Lung (tissue), 12 donors: ENCODE measurements around the gene DCP1B. TPM values are rescaled to one million over a fixed set of nuclear protein-coding genes. Genes with fewer than 3 reads are reported as not detected.

Experiments
- ATAC-seq: fragments of 200-7000 bp; cut with Tn5 transposase; one replicate; pipeline ENCODE4 v1.9.1; 2020; ENCODE audit warnings: moderate number of reproducible peaks; ENCODE audit not compliant: insufficient read depth, low FRiP score
- DNase-seq, 3 donors: peaks; one replicate each; pipeline ENCODE4 v3.0.0-alpha.2; 2013 to 2017
- H3K27ac ChIP-seq, 2 donors: one replicate each; pipeline ENCODE4 v1.5.1; 2013; ENCODE audit warnings: mild to moderate bottlenecking in 2 of 2, moderate library complexity in 2 of 2, control low read depth in 1 of 2, inconsistent platforms in 1 of 2, low read depth in 1 of 2, low read length in 1 of 2
- H3K27me3 ChIP-seq, 3 donors: one replicate each; pipeline ENCODE4 v1.5.1; 2013; ENCODE audit warnings: low read length in 2 of 3; ENCODE audit not compliant: control insufficient read depth in 3 of 3, insufficient read depth in 3 of 3
- H3K36me3 ChIP-seq, 4 donors: one replicate each; pipeline ENCODE4 v1.5.1; 2013; ENCODE audit warnings: low read length in 4 of 4, mild to moderate bottlenecking in 1 of 4, moderate library complexity in 1 of 4; ENCODE audit not compliant: control insufficient read depth in 4 of 4, insufficient read depth in 4 of 4
- H3K4me1 ChIP-seq, 5 donors: one replicate each; pipeline ENCODE4 v1.5.1; 2013; ENCODE audit warnings: low read length in 5 of 5, mild to moderate bottlenecking in 2 of 5, moderate library complexity in 1 of 5; ENCODE audit not compliant: control insufficient read depth in 5 of 5, insufficient read depth in 5 of 5
- H3K4me3 ChIP-seq: one replicate; pipeline ENCODE4 v1.5.1; 2013; ENCODE audit warnings: mild to moderate bottlenecking, control low read depth, moderate library complexity
- H3K9ac ChIP-seq, 2 donors: one replicate each; pipeline ENCODE4 v1.5.1; 2013; ENCODE audit warnings: low read length in 2 of 2, control low read depth in 1 of 2; ENCODE audit not compliant: insufficient read depth in 1 of 2
- H3K9me3 ChIP-seq, 4 donors: one replicate each; pipeline ENCODE4 v1.5.1; 2013; ENCODE audit warnings: low read length in 3 of 4, mild to moderate bottlenecking in 1 of 4, moderate library complexity in 1 of 4; ENCODE audit not compliant: control insufficient read depth in 4 of 4, insufficient read depth in 3 of 4
- WGBS, 2 donors: extraction: QIAGEN DNeasy Blood & Tissue Kit; methylation state at CpG; one replicate each; pipeline ENCODE4 v1.1.7; 2013; 5-methylcytosine and 5-hydroxymethylcytosine counted together
- polyA plus RNA-seq, 2 donors: library from polyadenylated mRNA; stranded (reverse); fragments of 200-250 nt; gene quantifications; one replicate each; pipeline ENCODE4 v1.2.1, GENCODE V29; 2013
- total RNA-seq, 2 donors: library from RNA; depleted of rRNA in 1 of 2; stranded (reverse); fragments of >200 nt in 1 of 2; gene quantifications; one replicate each; pipeline ENCODE4 v1.2.1, GENCODE V29; 2014 to 2021
- TF ChIP-seq, protein P1 (sequence below): IDR thresholded peaks from 2 replicates; pipeline ENCODE4 v1.5.1; 2012; ENCODE audit warnings: mild to moderate bottlenecking; ENCODE audit errors: control extremely low read depth, extremely low read depth
- donor health status: control.
- donor health status: control.
- donor health status: Bipolar disorder and iron deficiency.
- donor health status: healthy.
- donor health status: DM: yes; HTN: yes; CAD: no.

The DCP1B gene
- total and polyA plus RNA-seq, 4 donors = 4.2 to 13.2 (median 8.7) TPM

DNA sequence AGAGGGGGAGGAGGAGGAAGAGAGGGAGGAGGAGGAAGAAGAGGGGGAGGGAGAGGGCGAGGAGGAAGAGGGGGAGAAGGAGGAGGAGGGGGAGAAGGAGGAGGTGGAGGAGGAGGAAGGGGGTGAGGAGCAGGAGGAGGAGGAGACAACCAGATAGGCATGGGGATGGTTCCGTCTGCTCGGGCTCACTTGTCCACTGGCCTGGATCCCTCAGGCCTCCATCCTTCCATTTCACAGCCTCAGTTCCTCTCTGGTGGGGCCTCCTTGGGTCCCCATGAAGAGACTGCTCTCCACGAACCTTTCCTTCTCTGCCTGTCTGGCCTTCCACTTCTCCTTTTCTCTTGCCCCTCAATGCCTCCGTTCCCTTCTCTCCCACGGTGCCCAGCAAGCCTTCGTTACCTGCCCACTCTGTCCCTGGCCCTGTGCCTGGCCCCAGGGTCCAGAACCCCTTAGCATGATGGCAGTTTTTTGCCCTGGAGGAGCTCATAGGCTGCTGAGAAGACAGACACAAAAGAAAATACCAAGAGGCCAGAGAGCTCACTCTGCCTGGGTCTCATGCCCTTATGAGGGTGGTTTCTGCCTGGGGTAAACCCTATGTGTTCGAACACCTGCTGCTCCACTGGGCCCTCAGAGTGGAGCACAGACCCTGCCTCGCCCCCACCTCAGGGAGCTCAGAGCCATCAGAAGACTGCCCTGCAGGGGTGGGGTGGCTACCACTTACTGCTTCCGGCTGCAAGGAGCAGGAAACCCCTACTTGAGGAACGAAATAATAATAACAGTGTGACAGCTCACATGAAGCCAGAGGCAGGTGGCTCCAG lies 74.1 kb downstream of the DCP1B start:
- no peaks in the 10 kb centered on the region for H3K36me3 ChIP-seq
- DNase-seq (no peak), ATAC-seq (no peak)
- no peaks in the 10 kb centered on the region for H3K9me3 ChIP-seq
- TF ChIP-seq, protein P1, sequence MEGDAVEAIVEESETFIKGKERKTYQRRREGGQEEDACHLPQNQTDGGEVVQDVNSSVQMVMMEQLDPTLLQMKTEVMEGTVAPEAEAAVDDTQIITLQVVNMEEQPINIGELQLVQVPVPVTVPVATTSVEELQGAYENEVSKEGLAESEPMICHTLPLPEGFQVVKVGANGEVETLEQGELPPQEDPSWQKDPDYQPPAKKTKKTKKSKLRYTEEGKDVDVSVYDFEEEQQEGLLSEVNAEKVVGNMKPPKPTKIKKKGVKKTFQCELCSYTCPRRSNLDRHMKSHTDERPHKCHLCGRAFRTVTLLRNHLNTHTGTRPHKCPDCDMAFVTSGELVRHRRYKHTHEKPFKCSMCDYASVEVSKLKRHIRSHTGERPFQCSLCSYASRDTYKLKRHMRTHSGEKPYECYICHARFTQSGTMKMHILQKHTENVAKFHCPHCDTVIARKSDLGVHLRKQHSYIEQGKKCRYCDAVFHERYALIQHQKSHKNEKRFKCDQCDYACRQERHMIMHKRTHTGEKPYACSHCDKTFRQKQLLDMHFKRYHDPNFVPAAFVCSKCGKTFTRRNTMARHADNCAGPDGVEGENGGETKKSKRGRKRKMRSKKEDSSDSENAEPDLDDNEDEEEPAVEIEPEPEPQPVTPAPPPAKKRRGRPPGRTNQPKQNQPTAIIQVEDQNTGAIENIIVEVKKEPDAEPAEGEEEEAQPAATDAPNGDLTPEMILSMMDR = no peak
- H3K4me3 ChIP-seq = no peak overlapping the region
- peaks cover 0 to 7% (median 0%) of the 10 kb centered on the region in 3 donors for H3K27me3 ChIP-seq
- no peak overlapping the region for H3K9ac ChIP-seq
- no peak overlapping the region for H3K27ac ChIP-seq
- H3K4me1 ChIP-seq = peaks cover 0 to 3% (median 0%) of the 10 kb centered on the region in 5 donors
- WGBS, 2 donors = 57 to 63% methylated on average over 8 to 11 of the region's 11 CpGs

- no peaks in the 10 kb centered on the region for H3K36me3 ChIP-seq
- no peak overlapping the region for H3K27ac ChIP-seq
- ATAC-seq (no peak), DNase-seq (no peak)
- TF ChIP-seq, protein P1 = no peak
- H3K4me3 ChIP-seq = no peak overlapping the region
- H3K9ac ChIP-seq = no peak overlapping the region
- no peaks in the 10 kb centered on the region for H3K9me3 ChIP-seq
- H3K27me3 ChIP-seq = peaks cover 0 to 7% (median 0%) of the 10 kb centered on the region in 3 donors
- 85 to 86% methylated on average over 11 of the region's 11 CpGs for WGBS, 2 donors
- peaks cover 0 to 3% (median 0%) of the 10 kb centered on the region in 5 donors for H3K4me1 ChIP-seq
Observed at GRCh38 chr12:1929241-1929984, 74.8 kb downstream of the DCP1B start.

GRCh38 chr12:1928439-1929121 lies 75.7 kb downstream of the DCP1B start:
- Histone ChIP-seq H3K4me1 (peaks cover 0 to 3% (median 0%) of the 10 kb centered on the region in 5 donors), H3K36me3 (no peaks in the 10 kb centered on the region), H3K9ac (no peak overlapping the region), H3K4me3 (no peak overlapping the region), H3K27ac (no peak overlapping the region), H3K27me3 (peaks cover 0 to 7% (median 0%) of the 10 kb centered on the region in 3 donors), H3K9me3 (no peaks in the 10 kb centered on the region)
- whole genome bisulfite sequencing, 2 donors = 88 to 91% methylated on average over 22 of the region's 22 CpGs
- TF ChIP-seq, protein P1 = no peak
- no peak for DNase-seq
- ATAC-seq = no peak
